Immature natural killer cell (primary cell): ENCODE measurements around the gene AKTIP. TPM values are rescaled to one million over a fixed set of nuclear protein-coding genes. Genes with fewer than 3 reads are reported as not detected.

Source experiments
- DNase-seq, 3 donors: peaks; one replicate each; pipeline ENCODE4 v3.0.0; 2022; ENCODE audit warnings: mixed read lengths in 1 of 3
- H3K27ac Mint-ChIP-seq, 6 donors: one replicate each; pipeline ENCODE4 v1.8.0; 2020; ENCODE audit warnings: mixed read lengths in 6 of 6, mild to moderate bottlenecking in 5 of 6, inconsistent platforms in 4 of 6, moderate library complexity in 3 of 6
- H3K27me3 Mint-ChIP-seq, 3 donors: one replicate each; pipeline ENCODE4 v1.8.0; 2020 to 2021; ENCODE audit warnings: low read depth in 3 of 3, mild to moderate bottlenecking in 3 of 3, mixed read lengths in 3 of 3, moderate library complexity in 3 of 3, inconsistent platforms in 1 of 3
- H3K36me3 Mint-ChIP-seq, 3 donors: one replicate each; pipeline ENCODE4 v1.8.0; 2020; ENCODE audit warnings: mixed read lengths in 3 of 3, inconsistent platforms in 2 of 3, mild to moderate bottlenecking in 2 of 3
- H3K4me1 Mint-ChIP-seq, 2 donors: one replicate each; pipeline ENCODE4 v1.8.0; 2020; ENCODE audit warnings: inconsistent platforms in 2 of 2, mild to moderate bottlenecking in 2 of 2, mixed read lengths in 2 of 2, moderate library complexity in 1 of 2
- H3K4me3 Mint-ChIP-seq, 5 donors: one replicate each; pipeline ENCODE4 v1.8.0; 2020; ENCODE audit warnings: mild to moderate bottlenecking in 5 of 5, mixed read lengths in 5 of 5, inconsistent platforms in 3 of 5, moderate library complexity in 3 of 5
- H3K9me3 Mint-ChIP-seq, 6 donors: one replicate each; pipeline ENCODE4 v1.8.0; 2020; ENCODE audit warnings: mild to moderate bottlenecking in 6 of 6, mixed read lengths in 6 of 6, inconsistent platforms in 4 of 6, moderate library complexity in 3 of 6
- polyA plus RNA-seq, 3 donors: library from polyadenylated mRNA; unstranded; fragments of 300-500 nt; fragmentation: Illumina TruSeq; gene quantifications; one replicate each; pipeline ENCODE4 v1.2.3, GENCODE V29; 2021

AKTIP gene
- polyA plus RNA-seq, 3 donors from 2014 or later = 23.3 to 32.0 (median 30.9) TPM

DNA sequence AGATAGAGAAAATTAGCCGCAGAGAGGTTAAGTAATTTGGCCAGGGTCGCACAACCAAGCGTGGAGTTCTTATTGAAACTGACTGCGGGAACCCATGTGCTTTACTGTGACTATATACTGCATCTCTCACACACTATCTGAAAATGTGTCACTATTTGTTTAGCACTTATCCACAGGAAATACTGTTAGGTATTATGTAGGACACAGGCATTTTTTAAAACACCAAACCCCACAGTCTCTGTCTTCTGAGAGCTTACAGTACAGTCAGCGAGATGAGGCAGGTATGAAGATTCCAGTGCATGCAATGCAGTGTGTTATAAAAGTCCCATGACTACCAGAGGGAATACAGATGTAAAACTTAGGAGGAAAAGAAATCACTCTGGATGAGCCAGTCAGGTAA, 57.5 kb downstream of the AKTIP start:
- H3K4me3 Mint-ChIP-seq = peak overlapping the region; percentile 68 to 84 (median 80)
- H3K27ac Mint-ChIP-seq = peak overlapping the region; percentile 81 to 91 (median 88)
- peak; percentile 23 to 36 (median 24) for DNase-seq
- no peaks in the 10 kb centered on the region for H3K9me3 Mint-ChIP-seq
- H3K36me3 Mint-ChIP-seq = peaks cover 24 to 50% (median 29%) of the 10 kb centered on the region in 3 donors
- H3K27me3 Mint-ChIP-seq = peaks cover 0 to 4% (median 0%) of the 10 kb centered on the region in 3 donors
- H3K4me1 Mint-ChIP-seq = peaks cover 60 to 74% of the 10 kb centered on the region in 2 donors

Other genes starting within 250 kb of the AKTIP start
- 100 to 1,000 TPM; 140 to 194 (median 186) TPM for gene RBL2, start 68.7 kb downstream of the AKTIP start, polyA plus RNA-seq
- 1 to 10 TPM in 2 of 3 donors, not detected in 1; 1.7 to 2.2 TPM for gene RPGRIP1L, start 200.7 kb upstream of the AKTIP start, polyA plus RNA-seq
- gene FTO, start 200.9 kb upstream of the AKTIP start, polyA plus RNA-seq = 100 to 1,000 TPM in 1 of 3 donors, 10 to 100 TPM in 2; 61.3 to 106 (median 65.1) TPM